Measurements from ENCODE around the gene CARD10.
"Not testable (repeated sequence)": the region's sequence is repeated elsewhere in the genome, so short reads cannot be mapped to it uniquely, and the experiment has no call there.

CARD10 gene

GRCh38 chr22:37484480-37485394 is 34.5 kb downstream of the CARD10 start:
- DNase-seq, result no peak

- no peak for DNase-seq
These were observed 36.2 kb downstream of the CARD10 start for GRCh38 chr22:37483050-37483449.

DNA sequence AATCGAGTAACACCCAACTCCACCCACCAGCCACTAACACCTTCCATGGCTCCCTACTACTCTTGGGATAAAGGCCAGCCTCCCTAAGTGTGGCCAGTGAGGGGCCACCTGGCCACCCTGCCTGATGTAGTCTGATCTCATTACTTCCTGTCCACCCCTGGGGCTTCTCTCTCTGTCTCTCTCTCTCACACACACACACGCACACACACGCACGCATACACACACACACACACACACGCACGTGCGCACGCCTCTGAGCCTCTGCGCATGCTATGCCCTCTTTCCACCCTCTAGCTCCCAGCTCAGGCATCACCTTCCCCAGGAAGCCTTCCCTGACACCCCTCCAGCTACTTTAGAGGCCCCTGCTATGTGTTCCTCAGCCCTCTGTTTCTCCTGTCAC is 37.0 kb downstream of the CARD10 start:
- no peak for DNase-seq

DNA sequence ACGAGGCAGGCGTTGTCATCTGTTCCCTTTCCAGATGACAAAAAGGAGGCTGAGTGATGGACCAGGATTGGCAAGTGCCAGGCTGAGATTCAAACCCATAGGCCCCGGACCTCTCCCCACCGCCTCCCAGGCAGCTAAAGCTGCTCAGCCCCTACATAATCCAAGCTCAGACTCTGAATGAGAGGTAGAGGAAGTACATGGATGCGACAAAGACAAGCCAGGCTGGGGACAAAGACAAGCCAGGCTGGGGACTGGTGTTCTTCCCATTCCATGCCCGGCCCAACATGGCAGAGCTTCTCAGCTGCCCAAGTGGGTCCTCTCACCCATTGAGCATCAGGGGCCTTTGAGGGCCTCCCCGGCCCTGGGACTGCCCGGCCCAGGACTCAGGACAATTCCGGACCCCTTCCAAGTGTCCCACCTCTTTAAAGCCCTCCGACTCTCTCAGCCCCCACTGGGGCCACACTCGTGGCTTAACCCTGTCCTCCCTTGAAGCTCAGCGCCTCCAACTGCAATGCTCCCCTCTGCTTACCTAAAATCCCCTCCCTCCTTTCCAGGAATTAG is 37.8 kb downstream of the CARD10 start:
- no peak for DNase-seq

- no peak for DNase-seq
These were observed 38.5 kb downstream of the CARD10 start for GRCh38 chr22:37480387-37481346.

- DNase-seq, result no peak
These were observed 40.0 kb downstream of the CARD10 start for GRCh38 chr22:37479196-37479595.

- no peak for DNase-seq
These were observed 42.6 kb downstream of the CARD10 start for GRCh38 chr22:37476389-37477329.

DNA sequence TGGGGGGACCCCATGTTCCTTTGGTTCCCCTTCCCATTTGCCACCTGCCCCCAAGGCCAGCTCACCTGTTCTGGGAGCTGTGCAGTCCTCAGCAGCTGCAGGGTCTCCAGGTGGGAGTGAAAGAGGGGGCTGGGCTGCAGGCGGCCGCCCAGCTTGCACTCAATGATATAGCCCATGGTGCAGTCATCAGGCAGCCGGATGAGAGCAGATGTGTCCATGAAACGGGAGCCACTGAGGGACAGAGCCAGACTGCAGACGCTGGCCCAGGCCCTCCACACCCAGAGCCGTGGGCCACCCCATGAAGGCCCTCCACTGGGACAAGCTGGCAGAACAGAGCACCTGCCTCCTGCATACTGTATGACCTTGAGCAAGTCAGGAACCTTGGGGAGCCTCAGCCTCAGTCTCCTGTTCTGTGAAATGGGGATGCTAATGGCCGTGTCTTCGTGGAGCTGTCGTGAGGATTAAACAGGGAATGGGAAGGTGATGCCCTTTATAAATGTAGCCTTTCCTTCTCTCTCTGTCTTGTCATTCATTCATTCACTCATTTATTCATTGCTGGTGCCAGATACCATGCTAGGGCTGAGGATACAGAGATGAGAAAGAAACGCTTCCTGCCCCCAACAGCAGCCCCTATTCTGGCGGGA is 44.6 kb downstream of the CARD10 start:
- no peak for DNase-seq

DNA sequence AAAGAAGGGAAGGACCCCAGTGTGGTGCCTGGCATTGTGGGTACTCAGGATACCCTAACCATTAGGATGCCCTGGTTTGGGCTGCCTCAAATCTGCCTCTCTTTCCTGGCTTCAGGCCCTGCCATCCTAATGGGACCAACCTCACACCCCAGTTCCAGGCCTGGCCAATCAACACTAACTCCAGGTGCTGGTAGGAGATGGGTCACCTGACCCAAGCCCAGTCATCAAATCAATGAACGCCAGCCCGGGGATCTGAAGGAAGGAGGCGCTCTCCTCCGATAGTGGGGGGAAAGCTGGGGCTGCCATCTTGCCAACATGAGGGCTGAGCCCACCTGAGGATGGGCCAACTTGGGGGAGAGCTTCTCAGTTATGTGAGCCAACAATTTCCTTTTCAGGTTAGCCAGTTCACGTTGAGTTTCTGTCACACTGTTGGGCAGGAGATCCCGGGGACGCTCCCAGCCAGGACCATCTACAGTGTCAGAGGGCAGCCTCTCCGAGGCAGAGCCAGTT is 45.7 kb downstream of the CARD10 start:
- no peak for DNase-seq

- DNase-seq, result no peak
These were observed 46.7 kb downstream of the CARD10 start for GRCh38 chr22:37472418-37473006.

- no peak for DNase-seq
These were observed 47.3 kb downstream of the CARD10 start for GRCh38 chr22:37471727-37472417.

DNA sequence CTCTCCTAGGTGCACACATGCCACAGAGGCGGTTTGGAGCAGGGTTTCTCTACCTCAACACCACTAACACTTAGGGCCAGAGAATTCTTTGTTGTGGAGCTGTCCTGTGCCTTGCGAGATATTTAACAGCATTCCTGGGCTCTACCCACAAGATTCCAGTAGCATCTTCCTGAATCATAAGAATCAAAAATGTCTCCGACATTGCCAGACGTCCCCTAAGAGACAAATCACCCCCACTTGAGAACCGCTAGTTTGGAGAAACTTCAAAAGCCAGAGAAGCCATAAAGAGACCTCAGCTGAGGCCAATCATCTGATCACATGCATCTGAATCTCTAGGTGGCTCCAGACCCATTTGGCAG is 49.1 kb downstream of the CARD10 start:
- peak; percentile 40 for DNase-seq

DNA sequence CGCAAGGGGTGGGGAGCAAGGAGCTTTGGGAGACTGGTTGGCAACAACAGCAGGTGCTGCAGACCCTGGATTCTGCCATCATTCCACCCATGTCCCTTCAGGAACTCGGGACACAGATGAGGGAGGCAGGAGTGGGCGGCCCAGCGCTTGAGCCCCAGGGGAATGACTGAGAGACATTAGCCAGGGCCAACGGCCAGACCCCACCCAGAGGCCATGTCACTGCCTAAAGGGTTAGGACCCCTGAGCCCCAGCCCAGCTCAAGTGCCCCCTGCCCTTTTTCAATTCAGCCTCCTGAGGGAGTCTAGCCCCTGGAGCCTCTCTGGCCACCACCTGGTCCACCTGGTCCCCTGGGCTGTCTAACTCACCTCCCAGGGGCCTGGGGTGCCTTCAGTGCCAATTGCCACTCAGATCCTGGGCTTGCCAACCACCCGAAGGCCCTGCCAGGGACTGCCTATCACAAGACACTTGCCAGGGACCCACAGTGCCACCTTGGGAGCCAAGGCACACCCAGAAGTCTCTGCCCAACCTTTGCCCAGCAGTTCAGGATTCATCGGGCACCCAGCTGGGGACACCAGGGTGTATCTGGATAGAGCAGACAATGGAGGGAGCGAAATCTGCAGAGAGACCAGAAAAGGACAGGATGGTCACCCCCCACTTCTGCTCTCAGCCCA is 49.7 kb downstream of the CARD10 start:
- DNase-seq, result no peak

DNA sequence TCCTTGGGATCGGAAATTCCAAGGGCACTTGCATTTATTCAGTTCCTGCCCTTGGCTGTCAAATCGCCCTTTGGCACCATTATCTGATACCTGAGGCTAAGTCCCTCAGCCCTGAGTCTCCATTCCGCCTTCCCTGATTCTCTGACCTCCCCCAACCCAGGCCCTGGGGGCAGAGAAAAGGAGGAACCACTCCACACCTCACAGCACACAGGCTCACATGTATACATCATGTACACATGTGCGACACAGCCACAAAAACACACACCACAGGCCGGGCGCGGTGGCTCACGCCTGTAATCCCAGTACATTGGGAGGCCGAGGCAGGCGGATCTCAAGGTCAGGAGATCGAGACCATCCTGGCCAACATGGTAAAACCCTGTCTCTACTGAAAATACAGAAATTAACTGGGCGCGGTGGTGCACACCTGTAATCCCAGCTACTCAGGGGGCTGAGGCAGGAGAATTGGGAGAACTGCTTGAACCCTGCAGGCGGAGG is 51.0 kb downstream of the CARD10 start:
- not testable (repeated sequence) for DNase-seq

- no peak for DNase-seq
These were observed 51.7 kb downstream of the CARD10 start for GRCh38 chr22:37467391-37467955.

DNA sequence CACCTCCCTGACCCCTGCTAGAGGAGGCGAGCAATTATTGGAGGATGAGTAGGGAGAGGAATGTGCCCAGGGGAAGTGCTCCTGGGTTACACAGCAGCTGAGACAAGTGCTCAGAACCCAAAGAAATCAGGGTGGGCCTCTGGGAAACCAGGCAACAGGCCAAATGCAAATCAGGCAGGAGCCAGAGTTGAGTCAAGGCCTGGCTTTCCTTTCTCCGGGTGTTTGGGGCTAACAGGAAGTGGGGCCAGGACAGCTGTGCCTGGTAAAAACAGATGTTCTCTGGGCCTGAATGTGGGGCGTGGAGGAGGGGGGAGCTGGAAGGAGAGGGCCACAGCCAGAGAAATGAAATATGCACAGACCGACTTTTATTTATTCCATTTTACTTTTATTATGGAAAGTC is 55.0 kb downstream of the CARD10 start:
- DNase-seq, result no peak

GRCh38 chr22:37462983-37463382 is 56.2 kb downstream of the CARD10 start:
- DNase-seq, result peak; percentile 40

GRCh38 chr22:37462436-37462835 is 56.8 kb downstream of the CARD10 start:
- DNase-seq, result no peak

- no peak for DNase-seq
These were observed 57.3 kb downstream of the CARD10 start for GRCh38 chr22:37461961-37462360.

Measured in fibroblast of skin of right quadriceps (primary cell).